MM.1S (cell line): ENCODE results near the gene RASIP1.
"Not testable (repeated sequence)": the region's sequence is repeated elsewhere in the genome, so short reads cannot be mapped to it uniquely, and the experiment has no call there.

ENCODE experiments used
- DNase-seq: peaks from one replicate; pipeline ENCODE4 v3.0.0-alpha.2; 2015
- H2AFZ ChIP-seq: fragments of 300-600 bp; sonication (generic); 2 replicates; pipeline ENCODE4 v1.6.0; 2016; ENCODE audit warnings: antibody characterized with exemption, low read length
- H3F3A ChIP-seq: fragments of 300-600 bp; sonication (generic); 2 replicates; pipeline ENCODE4 v1.6.1; 2016; ENCODE audit warnings: mild to moderate bottlenecking, antibody characterized with exemption, low read length, moderate library complexity, mixed read lengths; ENCODE audit not compliant: insufficient read depth
- H3K27ac ChIP-seq: fragments of 300-600 bp; sonication (generic); 2 replicates; pipeline ENCODE4 v1.5.1; 2016; ENCODE audit warnings: mild to moderate bottlenecking, low read length
- H3K27me3 ChIP-seq: fragments of 300-600 bp; sonication (generic); replicated peaks from 2 replicates; pipeline ENCODE4 v1.6.0; 2016; ENCODE audit warnings: low read length; ENCODE audit not compliant: insufficient read depth
- H3K36me3 ChIP-seq: fragments of 300-600 bp; sonication (generic); replicated peaks from 2 replicates; pipeline ENCODE4 v1.6.1; 2016; ENCODE audit warnings: mild to moderate bottlenecking, low read length, mixed read lengths; ENCODE audit not compliant: insufficient read depth
- H3K4me1 ChIP-seq: fragments of 300-600 bp; sonication (generic); 2 replicates; pipeline ENCODE4 v1.6.1; 2016; ENCODE audit warnings: low read length, mixed read lengths
- H3K4me2 ChIP-seq: fragments of 300-600 bp; sonication (generic); 2 replicates; pipeline ENCODE4 v1.6.0; 2016; ENCODE audit warnings: low read depth, low read length
- H3K4me3 ChIP-seq: fragments of 300-600 bp; sonication (generic); 2 replicates; pipeline ENCODE4 v1.5.1; 2016; ENCODE audit warnings: low read length, mixed read lengths
- H3K79me2 ChIP-seq: fragments of 300-600 bp; sonication (generic); 2 replicates; pipeline ENCODE4 v1.6.1; 2016; ENCODE audit warnings: mixed run types, low read length, mixed read lengths
- H3K9ac ChIP-seq: fragments of 300-600 bp; sonication (generic); 2 replicates; pipeline ENCODE4 v1.6.1; 2016; ENCODE audit warnings: low read length, mixed read lengths
- H3K9me2 ChIP-seq: fragments of 300-600 bp; sonication (generic); replicated peaks from 2 replicates; pipeline ENCODE4 v1.6.1; 2016; ENCODE audit warnings: mild to moderate bottlenecking, low read length, mixed read lengths; ENCODE audit not compliant: insufficient read depth
- H3K9me3 ChIP-seq: fragments of 300-600 bp; sonication (generic); replicated peaks from 2 replicates; pipeline ENCODE4 v1.6.1; 2016; ENCODE audit warnings: mild to moderate bottlenecking, low read length, mixed read lengths; ENCODE audit not compliant: insufficient read depth
- H4K20me1 ChIP-seq: fragments of 300-600 bp; sonication (generic); 2 replicates; pipeline ENCODE4 v1.6.1; 2016; ENCODE audit warnings: mild to moderate bottlenecking, low read length, moderate library complexity, mixed read lengths; ENCODE audit not compliant: insufficient read depth
- EZH2 ChIP-seq: fragments of 300-600 bp; sonication (generic); optimal IDR thresholded peaks from 2 replicates; pipeline ENCODE3; 2017; ENCODE audit warnings: low read depth, mild to moderate bottlenecking, antibody characterized with exemption, low read length, mixed read lengths
- EZH2phosphoT487 ChIP-seq: fragments of 300-600 bp; sonication (generic); IDR thresholded peaks from 2 replicates; pipeline ENCODE4 v1.6.1; 2018; ENCODE audit warnings: antibody characterized with exemption, low read length
- TF ChIP-seq, protein P1 (sequence below): fragments of 300-600 bp; sonication (generic); IDR thresholded peaks from 2 replicates; pipeline ENCODE4 v1.5.1; 2016; ENCODE audit warnings: antibody characterized with exemption, low read length, mixed read lengths

Gene RASIP1, protein sequence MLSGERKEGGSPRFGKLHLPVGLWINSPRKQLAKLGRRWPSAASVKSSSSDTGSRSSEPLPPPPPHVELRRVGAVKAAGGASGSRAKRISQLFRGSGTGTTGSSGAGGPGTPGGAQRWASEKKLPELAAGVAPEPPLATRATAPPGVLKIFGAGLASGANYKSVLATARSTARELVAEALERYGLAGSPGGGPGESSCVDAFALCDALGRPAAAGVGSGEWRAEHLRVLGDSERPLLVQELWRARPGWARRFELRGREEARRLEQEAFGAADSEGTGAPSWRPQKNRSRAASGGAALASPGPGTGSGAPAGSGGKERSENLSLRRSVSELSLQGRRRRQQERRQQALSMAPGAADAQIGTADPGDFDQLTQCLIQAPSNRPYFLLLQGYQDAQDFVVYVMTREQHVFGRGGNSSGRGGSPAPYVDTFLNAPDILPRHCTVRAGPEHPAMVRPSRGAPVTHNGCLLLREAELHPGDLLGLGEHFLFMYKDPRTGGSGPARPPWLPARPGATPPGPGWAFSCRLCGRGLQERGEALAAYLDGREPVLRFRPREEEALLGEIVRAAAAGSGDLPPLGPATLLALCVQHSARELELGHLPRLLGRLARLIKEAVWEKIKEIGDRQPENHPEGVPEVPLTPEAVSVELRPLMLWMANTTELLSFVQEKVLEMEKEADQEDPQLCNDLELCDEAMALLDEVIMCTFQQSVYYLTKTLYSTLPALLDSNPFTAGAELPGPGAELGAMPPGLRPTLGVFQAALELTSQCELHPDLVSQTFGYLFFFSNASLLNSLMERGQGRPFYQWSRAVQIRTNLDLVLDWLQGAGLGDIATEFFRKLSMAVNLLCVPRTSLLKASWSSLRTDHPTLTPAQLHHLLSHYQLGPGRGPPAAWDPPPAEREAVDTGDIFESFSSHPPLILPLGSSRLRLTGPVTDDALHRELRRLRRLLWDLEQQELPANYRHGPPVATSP

DNA sequence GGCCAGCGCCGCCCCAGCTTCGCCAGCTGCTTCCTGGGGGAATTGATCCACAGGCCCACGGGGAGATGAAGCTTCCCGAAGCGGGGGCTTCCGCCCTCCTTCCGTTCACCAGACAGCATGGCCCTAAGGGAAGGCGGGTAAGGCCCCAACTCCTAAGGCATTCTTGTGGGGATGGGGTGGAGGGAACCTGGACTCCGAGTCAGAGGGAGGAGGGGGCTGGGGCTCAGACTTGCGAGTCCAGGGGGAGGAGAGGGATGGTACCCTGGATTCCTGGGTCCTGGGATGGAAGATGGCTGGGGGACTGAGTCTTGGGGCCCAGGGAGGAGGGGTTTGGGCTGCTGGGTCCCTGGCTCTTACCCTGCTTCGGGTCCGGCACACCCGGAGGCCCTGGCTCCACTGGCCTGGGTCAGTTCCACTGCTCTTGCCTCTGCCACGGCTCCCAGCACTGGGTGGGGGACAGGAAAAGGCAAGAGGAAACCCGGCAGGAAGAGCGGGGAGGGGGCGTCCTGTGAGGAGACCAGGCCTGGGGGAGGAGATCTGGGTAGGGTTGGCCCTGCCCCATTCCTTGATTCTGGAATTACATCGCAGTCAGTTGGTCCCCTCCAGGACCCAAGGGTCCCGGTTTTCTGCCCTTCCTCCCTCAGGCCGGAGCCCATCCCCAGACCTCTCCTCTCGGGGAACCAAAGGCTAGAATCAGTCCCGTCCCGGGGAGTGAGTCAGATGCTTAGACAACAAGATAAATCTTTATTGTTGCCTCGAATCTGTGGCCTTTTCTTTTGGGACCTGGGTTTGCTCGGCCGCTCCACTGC is at the start of gene RASIP1:
Gene RASIP1, minus strand, starts transcription at position 447 of the 809 bp plus-strand sequence. Its CDS starts 328 bp downstream, at position 119.
- H3K27me3 ChIP-seq, result peaks cover 63% of the 10 kb centered on the region
- no peak within 1 kb of the TSS for H3K4me2 ChIP-seq
- TF ChIP-seq EZH2, result no peak
- no peak for TF ChIP-seq EZH2phosphoT487
- TF ChIP-seq, protein P1, sequence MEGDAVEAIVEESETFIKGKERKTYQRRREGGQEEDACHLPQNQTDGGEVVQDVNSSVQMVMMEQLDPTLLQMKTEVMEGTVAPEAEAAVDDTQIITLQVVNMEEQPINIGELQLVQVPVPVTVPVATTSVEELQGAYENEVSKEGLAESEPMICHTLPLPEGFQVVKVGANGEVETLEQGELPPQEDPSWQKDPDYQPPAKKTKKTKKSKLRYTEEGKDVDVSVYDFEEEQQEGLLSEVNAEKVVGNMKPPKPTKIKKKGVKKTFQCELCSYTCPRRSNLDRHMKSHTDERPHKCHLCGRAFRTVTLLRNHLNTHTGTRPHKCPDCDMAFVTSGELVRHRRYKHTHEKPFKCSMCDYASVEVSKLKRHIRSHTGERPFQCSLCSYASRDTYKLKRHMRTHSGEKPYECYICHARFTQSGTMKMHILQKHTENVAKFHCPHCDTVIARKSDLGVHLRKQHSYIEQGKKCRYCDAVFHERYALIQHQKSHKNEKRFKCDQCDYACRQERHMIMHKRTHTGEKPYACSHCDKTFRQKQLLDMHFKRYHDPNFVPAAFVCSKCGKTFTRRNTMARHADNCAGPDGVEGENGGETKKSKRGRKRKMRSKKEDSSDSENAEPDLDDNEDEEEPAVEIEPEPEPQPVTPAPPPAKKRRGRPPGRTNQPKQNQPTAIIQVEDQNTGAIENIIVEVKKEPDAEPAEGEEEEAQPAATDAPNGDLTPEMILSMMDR, result no peak
- no peaks in the 10 kb centered on the region for H3K36me3 ChIP-seq
- DNase-seq, result no peak
- H4K20me1 ChIP-seq, result no peaks in the 10 kb centered on the region
- H3K27ac ChIP-seq, result no peak within 1 kb of the TSS
- H3F3A ChIP-seq, result no peaks in the 10 kb centered on the region
- H3K79me2 ChIP-seq, result no peaks in the 10 kb centered on the region
- no peak within 1 kb of the TSS for H3K4me3 ChIP-seq
- H3K9ac ChIP-seq, result no peak within 1 kb of the TSS
- H3K9me2 ChIP-seq, result no peaks in the 10 kb centered on the region
- no peak within 1 kb of the TSS for H2AFZ ChIP-seq
- H3K9me3 ChIP-seq, result no peaks in the 10 kb centered on the region
- no peaks in the 10 kb centered on the region for H3K4me1 ChIP-seq

DNA sequence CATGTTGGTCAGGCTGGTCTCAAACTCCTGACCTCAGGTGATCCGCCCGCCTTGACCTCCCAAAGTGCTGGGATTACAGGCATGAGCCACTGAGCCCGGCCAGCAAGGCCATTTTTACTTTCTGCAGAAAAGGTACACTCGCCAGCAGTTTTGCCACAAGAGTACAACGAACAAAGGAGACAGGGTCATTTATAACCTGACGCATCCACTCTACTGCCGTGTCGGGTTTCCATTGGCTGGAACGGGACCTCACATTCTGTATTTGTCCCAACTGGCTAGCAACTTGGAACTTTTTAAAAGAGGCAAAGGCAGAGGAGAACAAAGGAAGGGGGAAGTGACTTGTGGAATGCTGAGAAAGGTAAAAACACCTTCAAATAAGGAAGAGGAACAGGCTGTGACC is 46.9 kb upstream of the RASIP1 start:
- H4K20me1 ChIP-seq, H3F3A ChIP-seq, H3K27ac ChIP-seq, H3K79me2 ChIP-seq, H3K36me3 ChIP-seq, DNase-seq, H3K4me1 ChIP-seq, H3K4me3 ChIP-seq, H3K9me3 ChIP-seq, H2AFZ ChIP-seq, H3K4me2 ChIP-seq, H3K9ac ChIP-seq, H3K9me2 ChIP-seq: not testable (repeated sequence)
- peaks cover 32% of the 10 kb centered on the region for H3K27me3 ChIP-seq

DNA sequence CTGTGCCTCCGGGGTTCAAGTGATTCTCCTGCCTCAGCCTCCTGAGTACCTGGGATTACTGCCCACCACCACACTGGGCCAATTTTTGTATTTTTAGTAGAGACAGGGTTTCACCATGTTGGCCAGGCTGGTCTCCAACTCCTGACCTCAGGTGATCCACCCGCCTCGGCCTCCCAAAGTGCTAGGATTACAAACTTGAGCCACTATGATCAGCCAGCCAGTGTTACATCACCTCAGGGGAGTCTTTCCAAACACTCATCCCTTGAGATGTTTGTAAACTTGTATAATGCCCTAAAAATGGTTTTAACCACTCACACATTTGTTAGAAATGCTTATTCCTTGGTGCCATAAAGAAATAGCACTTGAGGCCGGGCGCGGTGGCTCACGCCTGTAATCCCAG is 46.0 kb upstream of the RASIP1 start:
- H4K20me1 ChIP-seq, H3K36me3 ChIP-seq, H3K4me2 ChIP-seq, DNase-seq, H3K4me3 ChIP-seq, H3K4me1 ChIP-seq, H3K9ac ChIP-seq, H3K9me2 ChIP-seq, H3K27ac ChIP-seq, H2AFZ ChIP-seq, H3K9me3 ChIP-seq, H3F3A ChIP-seq, H3K79me2 ChIP-seq: not testable (repeated sequence)
- peaks cover 39% of the 10 kb centered on the region for H3K27me3 ChIP-seq

DNA sequence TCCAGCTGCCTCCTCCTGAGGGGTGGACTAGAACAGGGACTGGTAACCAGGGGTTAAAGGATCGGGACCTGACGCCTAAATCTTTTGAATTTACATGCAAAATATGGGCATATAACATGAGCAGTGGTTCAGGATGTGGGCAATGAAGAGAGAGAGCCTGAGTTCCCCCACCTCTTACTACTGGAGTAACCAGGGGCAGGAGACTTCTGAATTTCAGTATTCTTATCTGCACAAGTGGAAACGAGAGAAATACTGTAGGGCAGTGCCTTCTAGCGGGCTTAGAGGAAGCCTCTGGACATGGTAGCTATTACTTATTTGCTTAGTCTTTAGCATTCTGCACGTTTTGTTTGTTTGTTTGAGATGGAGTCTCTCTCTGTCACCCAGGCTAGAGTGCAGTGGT is 44.1 kb upstream of the RASIP1 start:
- Histone ChIP-seq H3K4me3 (no peak overlapping the region), H3K79me2 (no peaks in the 10 kb centered on the region), H3K4me1 (peaks cover 9% of the 10 kb centered on the region), H3K9me3 (no peaks in the 10 kb centered on the region), H3K9ac (no peak overlapping the region), H3K4me2 (no peak overlapping the region), H3K27ac (no peak overlapping the region), H3F3A (0 out of 2 replicates have a peak, but pooled peaks cover 4% of the 10 kb centered on the region), H2AFZ (no peak overlapping the region), H3K9me2 (no peaks in the 10 kb centered on the region), H4K20me1 (no peaks in the 10 kb centered on the region), H3K36me3 (no peaks in the 10 kb centered on the region), H3K27me3 (peaks cover 50% of the 10 kb centered on the region)
- DNase-seq, result no peak
- no peak for TF ChIP-seq EZH2
- TF ChIP-seq EZH2phosphoT487, result no peak
- TF ChIP-seq, protein P1, result peak; percentile 20
